GM12878 (cell line): ENCODE measurements around the gene CMTM5.

Experiments used
- CHD1 ChIP-seq: IDR thresholded peaks from 2 replicates; pipeline ENCODE4 v1.6.1; 2012; ENCODE audit warnings: low read depth, low read length, improper control_type of control experiment
- CHD2 ChIP-seq: IDR thresholded peaks from 2 replicates; pipeline ENCODE4 v1.6.1; 2011; ENCODE audit warnings: low read depth, low read length, improper control_type of control experiment, borderline replicate concordance
- FOXM1 ChIP-seq: IDR thresholded peaks from 2 replicates; pipeline ENCODE4 v1.6.1; 2012; ENCODE audit warnings: low read depth, mild to moderate bottlenecking, inconsistent platforms, low read length, moderate library complexity
- HDAC2 ChIP-seq: fragments of 200-600 bp; sonication (generic); IDR thresholded peaks from 2 replicates; pipeline ENCODE4 v1.6.1; 2017
- HDGF ChIP-seq: fragments of 450-650 bp; IDR thresholded peaks from 2 replicates; pipeline ENCODE4 v1.6.1; 2016; ENCODE audit warnings: antibody characterized with exemption
- JUNB ChIP-seq: IDR thresholded peaks from 2 replicates; pipeline ENCODE4 v1.6.1; 2016; ENCODE audit warnings: antibody characterized with exemption, mild to moderate bottlenecking
- POLR2A ChIP-seq: IDR thresholded peaks from 2 replicates; pipeline ENCODE4 v1.6.1; 2011; ENCODE audit warnings: low read depth, mild to moderate bottlenecking, low read length
- POLR2AphosphoS5 ChIP-seq: IDR thresholded peaks from 2 replicates; pipeline ENCODE4 v1.6.1; 2011; ENCODE audit warnings: mild to moderate bottlenecking, low read length, inconsistent platforms
- POU2F2 ChIP-seq: IDR thresholded peaks from 3 replicates; pipeline ENCODE4 v1.6.1; 2011; ENCODE audit warnings: low read depth, mild to moderate bottlenecking, low read length, borderline replicate concordance
- RAD21 ChIP-seq: IDR thresholded peaks from 2 replicates; pipeline ENCODE4 v1.6.1; 2011; ENCODE audit warnings: mild to moderate bottlenecking, low read depth, low read length, moderate library complexity; ENCODE audit not compliant: insufficient read depth
- RB1 ChIP-seq: fragments of 450-650 bp; formaldehyde crosslinking; IDR thresholded peaks from 2 replicates; pipeline ENCODE4 v1.6.1; 2017; ENCODE audit warnings: mild to moderate bottlenecking, borderline replicate concordance
- TAF1 ChIP-seq: IDR thresholded peaks from 2 replicates; pipeline ENCODE4 v1.6.1; 2011; ENCODE audit warnings: mild to moderate bottlenecking, low read depth, low read length, borderline replicate concordance
- TARDBP ChIP-seq: IDR thresholded peaks from 2 replicates; pipeline ENCODE4 v1.6.1; 2016; ENCODE audit warnings: borderline replicate concordance
- TF ChIP-seq, protein P1 (sequence below), 3 experiments: IDR thresholded peaks in 2 of 3; conservative IDR thresholded peaks in 1 of 3; 2 replicates each; pipeline ENCODE4 v1.5.1; 2011; ENCODE audit warnings: low read depth in 3 of 3, low read length in 3 of 3, mild to moderate bottlenecking in 3 of 3, control low read depth in 2 of 3, moderate library complexity in 2 of 3, inconsistent platforms in 1 of 3, mixed read lengths in 1 of 3; ENCODE audit not compliant: control insufficient read depth in 2 of 3, insufficient read depth in 1 of 3; ENCODE audit errors: extremely low read depth in 1 of 3

DNA sequence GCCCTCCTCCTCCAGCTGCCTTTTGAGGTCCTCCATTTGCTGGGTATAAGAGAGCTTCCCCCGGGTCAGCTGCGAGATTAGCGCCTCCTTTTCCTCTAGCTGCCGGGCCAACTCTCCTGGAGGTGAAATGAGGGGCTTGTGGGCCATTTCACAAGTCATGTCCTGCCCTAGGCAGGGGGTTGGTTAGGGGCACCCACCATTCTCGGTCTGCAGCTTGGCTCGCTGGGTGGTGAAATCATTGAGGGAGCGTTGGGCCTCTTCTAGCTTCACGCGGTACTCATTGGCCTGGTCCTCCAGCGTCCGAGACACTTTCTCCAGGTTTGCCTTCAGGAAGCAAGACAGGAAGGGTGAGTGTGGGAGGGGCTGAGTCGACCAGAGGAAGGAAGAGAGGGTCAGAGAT is 12.6 kb downstream of the CMTM5 start:
- TF ChIP-seq, protein P1, sequence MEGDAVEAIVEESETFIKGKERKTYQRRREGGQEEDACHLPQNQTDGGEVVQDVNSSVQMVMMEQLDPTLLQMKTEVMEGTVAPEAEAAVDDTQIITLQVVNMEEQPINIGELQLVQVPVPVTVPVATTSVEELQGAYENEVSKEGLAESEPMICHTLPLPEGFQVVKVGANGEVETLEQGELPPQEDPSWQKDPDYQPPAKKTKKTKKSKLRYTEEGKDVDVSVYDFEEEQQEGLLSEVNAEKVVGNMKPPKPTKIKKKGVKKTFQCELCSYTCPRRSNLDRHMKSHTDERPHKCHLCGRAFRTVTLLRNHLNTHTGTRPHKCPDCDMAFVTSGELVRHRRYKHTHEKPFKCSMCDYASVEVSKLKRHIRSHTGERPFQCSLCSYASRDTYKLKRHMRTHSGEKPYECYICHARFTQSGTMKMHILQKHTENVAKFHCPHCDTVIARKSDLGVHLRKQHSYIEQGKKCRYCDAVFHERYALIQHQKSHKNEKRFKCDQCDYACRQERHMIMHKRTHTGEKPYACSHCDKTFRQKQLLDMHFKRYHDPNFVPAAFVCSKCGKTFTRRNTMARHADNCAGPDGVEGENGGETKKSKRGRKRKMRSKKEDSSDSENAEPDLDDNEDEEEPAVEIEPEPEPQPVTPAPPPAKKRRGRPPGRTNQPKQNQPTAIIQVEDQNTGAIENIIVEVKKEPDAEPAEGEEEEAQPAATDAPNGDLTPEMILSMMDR (IDR thresholded peaks at IDR 0.05 in 2 of 3, conservative IDR thresholded peaks at IDR 0.05 in 1 of 3; ENCODE audit: control insufficient read depth in 2 of 3, extremely low read depth in 1 of 3, insufficient read depth in 1 of 3, low read depth in 3 of 3, low read length in 3 of 3): no peak
- TF ChIP-seq POLR2A (no peak), POU2F2 (no peak), CHD2 (no peak), HDAC2 (no peak), FOXM1 (no peak), TAF1 (no peak), HDGF (no peak), TARDBP (no peak), RAD21 (no peak), POLR2AphosphoS5 (no peak), RB1 (no peak), JUNB (no peak), CHD1 (no peak)
